ENCODE results near the gene KDELR1. TPM values are rescaled to one million over a fixed set of nuclear protein-coding genes. Genes with fewer than 3 reads are reported as not detected.

The KDELR1 gene
- polyA plus RNA-seq, 1 experiment, result 168 TPM

DNA sequence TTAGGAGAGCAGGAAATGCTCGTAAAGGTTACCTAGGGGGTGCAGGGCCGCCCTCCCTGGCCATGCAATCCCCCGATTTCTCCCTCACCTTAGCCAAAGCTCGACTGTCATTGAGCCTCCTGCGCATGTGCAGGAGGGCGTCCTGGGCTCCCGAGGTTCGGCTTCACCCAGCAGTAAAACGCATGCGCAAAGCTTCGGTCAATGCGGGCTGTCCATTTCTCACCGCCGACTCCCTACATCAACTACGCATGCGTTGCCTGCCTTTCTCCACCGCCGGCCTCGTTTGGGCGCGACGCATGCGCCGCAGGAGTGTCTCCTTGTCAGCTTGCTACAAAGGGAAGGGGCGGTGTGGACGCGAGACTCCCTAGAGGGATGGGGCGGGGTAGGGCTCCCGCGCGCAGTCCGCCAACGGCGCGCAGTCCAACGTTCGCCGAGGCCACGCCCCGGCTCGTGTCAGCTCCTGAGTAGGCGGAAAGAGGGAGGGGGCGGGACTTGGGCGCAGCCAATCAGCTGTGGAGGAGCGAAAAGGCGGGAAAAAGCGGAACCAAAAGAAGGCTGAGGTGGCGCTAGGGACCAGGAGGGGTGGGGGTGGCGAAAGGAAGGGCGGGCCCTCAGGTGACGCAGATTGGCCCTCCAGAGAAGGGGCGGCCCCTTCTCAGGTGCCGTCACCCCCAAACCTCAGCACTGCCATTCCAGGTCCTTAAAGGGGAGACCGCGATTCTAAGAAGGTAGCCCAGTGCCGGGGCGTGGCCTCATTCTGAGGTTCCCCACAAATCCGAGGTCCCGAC lies 27.3 kb downstream of the KDELR1 start, which contains the start of the genes SYNGR4 and TMEM143:
Gene SYNGR4 (plus strand): TSS at position 558 of the 788 bp plus-strand sequence. CDS start 1,476 bp downstream, outside the sequence.
Gene TMEM143 (minus strand): TSS at position 131 of the 788 bp plus-strand sequence. CDS start 20 bp downstream, at position 111.
- DNase-seq (ENCODE audit: low read depth, low spot score), result peak; percentile 99
- no peaks in the 10 kb centered on the region for H3K9me3 ChIP-seq (ENCODE audit: control insufficient read depth, insufficient read depth, low read length)
- peak within 1 kb of the TSS; percentile 85 for H3K27ac ChIP-seq (ENCODE audit: low read depth, low read length)
- peak within 1 kb of the TSS; percentile 72 for H3K4me3 ChIP-seq (ENCODE audit: low read depth, low read length)
- POLR2A ChIA-PET, result interaction anchor here (0.6 to 2.2 kb wide), 11 partner anchors 11 to 402 kb away, joined by 3 to 24 read pairs (median 4); partner anchors contain the start of genes GRIN2D, KDELR1, RPL18 and SPHK2
- H3K27me3 ChIP-seq (ENCODE audit: control insufficient read depth, insufficient read depth, low read length), result no peaks in the 10 kb centered on the region
- CTCF ChIA-PET, result interaction anchor here (0.7 to 2.9 kb wide), 5 partner anchors 13 to 81 kb away, joined by 3 to 22 read pairs (median 3); partner anchors contain the start of gene KDELR1
- TF ChIP-seq, protein P1, sequence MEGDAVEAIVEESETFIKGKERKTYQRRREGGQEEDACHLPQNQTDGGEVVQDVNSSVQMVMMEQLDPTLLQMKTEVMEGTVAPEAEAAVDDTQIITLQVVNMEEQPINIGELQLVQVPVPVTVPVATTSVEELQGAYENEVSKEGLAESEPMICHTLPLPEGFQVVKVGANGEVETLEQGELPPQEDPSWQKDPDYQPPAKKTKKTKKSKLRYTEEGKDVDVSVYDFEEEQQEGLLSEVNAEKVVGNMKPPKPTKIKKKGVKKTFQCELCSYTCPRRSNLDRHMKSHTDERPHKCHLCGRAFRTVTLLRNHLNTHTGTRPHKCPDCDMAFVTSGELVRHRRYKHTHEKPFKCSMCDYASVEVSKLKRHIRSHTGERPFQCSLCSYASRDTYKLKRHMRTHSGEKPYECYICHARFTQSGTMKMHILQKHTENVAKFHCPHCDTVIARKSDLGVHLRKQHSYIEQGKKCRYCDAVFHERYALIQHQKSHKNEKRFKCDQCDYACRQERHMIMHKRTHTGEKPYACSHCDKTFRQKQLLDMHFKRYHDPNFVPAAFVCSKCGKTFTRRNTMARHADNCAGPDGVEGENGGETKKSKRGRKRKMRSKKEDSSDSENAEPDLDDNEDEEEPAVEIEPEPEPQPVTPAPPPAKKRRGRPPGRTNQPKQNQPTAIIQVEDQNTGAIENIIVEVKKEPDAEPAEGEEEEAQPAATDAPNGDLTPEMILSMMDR (IDR thresholded peaks at IDR 0.05; ENCODE audit: low read depth, low read length), result no peak

DNA sequence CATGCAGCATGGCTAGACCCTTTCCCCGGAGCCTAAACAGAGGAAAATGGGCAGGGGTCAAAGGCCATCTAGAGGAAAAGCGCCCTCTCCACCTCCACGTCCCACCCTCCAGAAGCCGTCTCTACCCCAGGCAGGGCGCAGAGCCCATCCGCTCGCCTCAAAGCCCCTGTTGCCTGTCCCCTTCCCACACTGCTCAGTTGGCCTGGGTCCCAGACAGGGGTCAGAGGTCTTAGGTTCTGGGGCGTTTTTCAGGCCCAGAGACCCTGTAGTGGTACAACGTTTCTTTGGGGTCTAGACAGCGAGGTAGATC lies 27.9 kb downstream of the KDELR1 start:
- H3K9me3 ChIP-seq (ENCODE audit: control insufficient read depth, insufficient read depth, low read length), result no peaks in the 10 kb centered on the region
- DNase-seq (ENCODE audit: low read depth, low spot score), result no peak
- peak overlapping the region; percentile 85 for H3K27ac ChIP-seq (ENCODE audit: low read depth, low read length)
- POLR2A ChIA-PET, result interaction anchor here (0.6 to 2.2 kb wide), 9 partner anchors 12 to 402 kb away, joined by 3 to 24 read pairs (median 4); partner anchors contain the start of genes GRIN2D, KDELR1, RPL18 and SPHK2
- TF ChIP-seq, protein P1 (IDR thresholded peaks at IDR 0.05; ENCODE audit: low read depth, low read length), result no peak
- CTCF ChIA-PET, result interaction anchor here (0.7 to 2.9 kb wide), 5 partner anchors 12 to 82 kb away, joined by 3 to 22 read pairs (median 3); partner anchors contain the start of gene KDELR1
- H3K4me3 ChIP-seq (ENCODE audit: low read depth, low read length), result peak overlapping the region; percentile 72
- no peaks in the 10 kb centered on the region for H3K27me3 ChIP-seq (ENCODE audit: control insufficient read depth, insufficient read depth, low read length)

DNA sequence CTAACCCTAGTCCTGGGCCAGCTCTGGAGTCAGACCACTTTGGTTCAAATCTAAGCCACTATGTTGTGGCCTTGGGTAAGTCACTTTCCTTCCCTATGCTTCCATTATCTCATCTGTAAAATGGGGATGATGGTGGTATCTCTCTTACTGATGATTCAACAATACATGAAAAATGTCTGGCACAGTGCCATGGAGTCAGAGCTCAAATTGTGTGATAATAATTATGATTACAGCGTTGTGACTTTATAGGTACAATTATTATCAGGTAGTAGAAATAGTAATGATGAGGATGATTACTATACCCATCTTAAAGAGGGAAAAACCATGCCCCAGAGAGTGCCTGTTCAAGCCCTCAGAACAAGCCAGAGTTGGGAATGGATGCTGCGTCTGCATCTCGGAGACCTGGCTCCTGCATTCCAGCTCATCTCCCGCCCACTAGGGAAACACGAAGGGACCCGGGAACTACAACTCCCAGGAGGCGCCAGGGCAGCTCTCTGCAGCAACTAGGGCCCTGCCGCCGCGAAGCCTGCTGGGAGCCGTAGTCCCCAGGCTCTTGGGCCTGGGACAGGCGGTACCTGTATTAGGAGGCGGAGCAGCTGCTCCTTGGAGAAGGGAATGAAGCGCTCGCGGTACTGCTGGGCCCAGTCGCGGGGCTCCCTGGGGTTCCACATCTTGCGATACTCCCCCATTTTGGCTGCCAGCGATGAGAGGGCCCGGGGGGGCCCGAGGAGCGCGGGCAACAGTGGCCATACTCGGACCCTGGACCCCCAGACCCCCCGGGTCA lies 28.4 kb downstream of the KDELR1 start:
- no peaks in the 10 kb centered on the region for H3K27me3 ChIP-seq (ENCODE audit: control insufficient read depth, insufficient read depth, low read length)

DNA sequence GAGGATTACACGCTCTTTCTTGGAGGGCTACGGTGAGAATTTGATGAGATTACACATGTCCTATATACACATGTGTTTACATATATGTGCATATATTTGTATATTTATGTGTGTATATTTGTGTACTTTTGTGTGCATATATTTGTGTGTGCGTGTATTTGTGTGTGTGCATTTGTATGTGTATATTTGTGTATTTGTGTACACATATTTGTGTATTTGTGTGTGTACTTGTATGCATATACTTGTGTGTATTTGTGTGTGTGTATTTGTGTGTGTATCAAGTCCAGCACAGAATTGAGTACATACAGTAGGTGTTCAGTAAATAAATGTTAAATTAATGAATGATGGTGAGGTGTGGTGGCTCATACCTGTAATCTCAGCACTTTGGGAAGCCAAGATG lies 29.4 kb downstream of the KDELR1 start:
- H3K27me3 ChIP-seq (ENCODE audit: control insufficient read depth, insufficient read depth, low read length), result no peaks in the 10 kb centered on the region
- ChIA-PET CTCF (interaction anchor here (2.9 kb wide), 1 partner anchor 30 kb away, joined by 22 read pairs; the partner anchor contains the start of gene KDELR1), POLR2A (no interaction called here)
- no peaks in the 10 kb centered on the region for H3K9me3 ChIP-seq (ENCODE audit: control insufficient read depth, insufficient read depth, low read length)
- TF ChIP-seq, protein P1 (IDR thresholded peaks at IDR 0.05; ENCODE audit: low read depth, low read length), result no peak
- no peak for DNase-seq (ENCODE audit: low read depth, low spot score)
- H3K4me3 ChIP-seq (ENCODE audit: low read depth, low read length), result no peak overlapping the region
- no peak overlapping the region for H3K27ac ChIP-seq (ENCODE audit: low read depth, low read length)

More for the DNA sequence above, 28.4 kb downstream of the KDELR1 start:
- Histone ChIP-seq H3K27ac (ENCODE audit: low read depth, low read length) (peak overlapping the region; percentile 85), H3K9me3 (ENCODE audit: control insufficient read depth, insufficient read depth, low read length) (no peaks in the 10 kb centered on the region), H3K4me3 (ENCODE audit: low read depth, low read length) (peak overlapping the region; percentile 72)
- POLR2A ChIA-PET, result interaction anchor here (0.7 to 2.2 kb wide), 7 partner anchors 12 to 256 kb away, joined by 3 to 24 read pairs (median 4); partner anchors contain the start of genes GRIN2D, KDELR1, RPL18 and SPHK2
- TF ChIP-seq, protein P1 (IDR thresholded peaks at IDR 0.05; ENCODE audit: low read depth, low read length), result 0 out of 2 replicates have a peak, but pooled peaks have one; percentile 13
- CTCF ChIA-PET, result interaction anchor here (0.5 to 2.9 kb wide), 5 partner anchors 12 to 481 kb away, joined by 3 to 22 read pairs (median 4); partner anchors contain the start of gene KDELR1
- peak; percentile 82 for DNase-seq (ENCODE audit: low read depth, low spot score)
